Neural progenitor cell (in vitro differentiated cells): ENCODE data around the gene ZNF599. TPM values are rescaled to one million over a fixed set of nuclear protein-coding genes. Genes with fewer than 3 reads are reported as not detected.

Experiments
- DNase-seq: peaks from one replicate; pipeline ENCODE4 v3.0.0-alpha.2; 2016; ENCODE audit warnings: low spot score
- H2AFZ ChIP-seq: fragments of 200-600 bp; sonication (generic); replicated peaks from 2 replicates; pipeline ENCODE4 v1.6.1; 2016; ENCODE audit warnings: antibody characterized with exemption
- H3F3A ChIP-seq: fragments of 200-600 bp; sonication (generic); 2 replicates; pipeline ENCODE4 v1.6.1; 2016; ENCODE audit warnings: antibody characterized with exemption, low read depth
- H3K27ac ChIP-seq: fragments of 200-600 bp; sonication (generic); 2 replicates; pipeline ENCODE4 v1.5.1; 2016; ENCODE audit warnings: mild to moderate bottlenecking
- H3K27me3 ChIP-seq: fragments of 200-600 bp; sonication (generic); 2 replicates; pipeline ENCODE4 v1.6.1; 2016; ENCODE audit warnings: mild to moderate bottlenecking, moderate library complexity
- H3K36me3 ChIP-seq: fragments of 200-600 bp; sonication (generic); 2 replicates; pipeline ENCODE4 v1.5.1; 2016
- H3K4me1 ChIP-seq: fragments of 200-600 bp; sonication (generic); 2 replicates; pipeline ENCODE4 v1.6.1; 2016; ENCODE audit warnings: mixed run types
- H3K4me2 ChIP-seq: fragments of 200-600 bp; sonication (generic); 2 replicates; pipeline ENCODE4 v1.6.1; 2016
- H3K4me3 ChIP-seq: fragments of 200-600 bp; sonication (generic); 2 replicates; pipeline ENCODE4 v1.5.1; 2016
- H3K79me2 ChIP-seq: fragments of 200-600 bp; sonication (generic); 2 replicates; pipeline ENCODE4 v1.6.1; 2016; ENCODE audit warnings: low read depth
- H3K9ac ChIP-seq: fragments of 200-600 bp; sonication (generic); 2 replicates; pipeline ENCODE4 v1.6.1; 2016
- H3K9me3 ChIP-seq: fragments of 200-600 bp; sonication (generic); 2 replicates; pipeline ENCODE4 v1.5.1; 2016; ENCODE audit warnings: low read depth
- H4K20me1 ChIP-seq: fragments of 200-600 bp; sonication (generic); 2 replicates; pipeline ENCODE4 v1.6.1; 2016; ENCODE audit warnings: low read depth
- H3K27ac Mint-ChIP-seq: 3 replicates; pipeline ENCODE4 v1.8.0; 2021; ENCODE audit warnings: mixed read lengths
- H3K27me3 Mint-ChIP-seq: 2 replicates; pipeline ENCODE4 v1.8.0; 2022; ENCODE audit warnings: low read depth, mild to moderate bottlenecking, inconsistent platforms, moderate library complexity, mixed read lengths; ENCODE audit not compliant: insufficient read depth
- H3K36me3 Mint-ChIP-seq: 3 replicates; pipeline ENCODE4 v1.8.0; 2021; ENCODE audit warnings: mixed read lengths
- H3K4me1 Mint-ChIP-seq: 3 replicates; pipeline ENCODE4 v1.8.0; 2021; ENCODE audit warnings: mixed read lengths
- H3K4me3 Mint-ChIP-seq: 3 replicates; pipeline ENCODE4 v1.8.0; 2021; ENCODE audit warnings: mild to moderate bottlenecking, moderate library complexity, mixed read lengths
- H3K9me3 Mint-ChIP-seq: 3 replicates; pipeline ENCODE4 v1.8.0; 2020; ENCODE audit warnings: mixed read lengths
- EZH2 ChIP-seq: fragments of 200-600 bp; sonication (generic); IDR thresholded peaks from 2 replicates; pipeline ENCODE4 v1.6.1; 2017; ENCODE audit warnings: antibody characterized with exemption, mild to moderate bottlenecking, moderate library complexity
- EZH2phosphoT487 ChIP-seq: fragments of 200-600 bp; sonication (generic); IDR thresholded peaks from 2 replicates; pipeline ENCODE4 v1.6.1; 2017; ENCODE audit warnings: antibody characterized with exemption
- total RNA-seq: library from RNA; depleted of rRNA; stranded (reverse); fragments of >200 nt; gene quantifications from 2 replicates; pipeline ENCODE4 v1.2.3, GENCODE V29; 2015; ENCODE audit warnings: low replicate concordance
- TF ChIP-seq, protein P1 (sequence below): fragments of 200-600 bp; sonication (generic); IDR thresholded peaks from 2 replicates; pipeline ENCODE4 v1.5.1; 2017; ENCODE audit warnings: antibody characterized with exemption, mild to moderate bottlenecking

The ZNF599 gene
- total RNA-seq, 1 donor from 2014 or later = 12.7 TPM

DNA sequence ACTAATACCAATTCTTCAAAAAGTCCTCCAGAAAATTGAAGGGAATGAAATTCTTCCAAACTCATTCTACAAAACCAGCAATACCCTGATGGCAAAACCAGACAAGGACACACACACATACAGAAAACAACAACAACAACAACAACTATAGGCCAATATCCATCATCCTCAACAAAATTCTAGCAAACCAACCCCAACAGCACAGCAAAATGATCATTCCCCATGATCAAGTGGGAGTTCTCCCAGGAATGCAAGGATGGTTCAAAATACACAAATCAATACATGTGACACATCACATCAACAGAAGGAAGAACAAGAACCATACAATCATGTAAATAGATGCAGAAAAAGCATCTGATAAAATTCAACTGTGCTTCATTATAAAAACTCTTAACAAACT lies 57.7 kb downstream of the ZNF599 start:
- Mint-ChIP-seq H3K27me3 (peaks cover 2% of the 10 kb centered on the region), H3K4me3 (no peak overlapping the region), H3K9me3 (peaks cover 49% of the 10 kb centered on the region), H3K4me1 (no peaks in the 10 kb centered on the region), H3K27ac (no peak overlapping the region), H3K36me3 (peaks cover 6% of the 10 kb centered on the region)
- Histone ChIP-seq H3K9ac (no peak overlapping the region), H3K27me3 (peaks cover 3% of the 10 kb centered on the region), H3F3A (no peaks in the 10 kb centered on the region), H3K36me3 (peaks cover 6% of the 10 kb centered on the region), H3K27ac (no peak overlapping the region), H3K4me1 (no peaks in the 10 kb centered on the region), H3K4me2 (no peak overlapping the region), H2AFZ (no peak overlapping the region), H3K9me3 (peaks cover 23% of the 10 kb centered on the region), H3K79me2 (no peaks in the 10 kb centered on the region), H4K20me1 (no peaks in the 10 kb centered on the region), H3K4me3 (no peak overlapping the region)
- DNase-seq = no peak
- TF ChIP-seq, protein P1, sequence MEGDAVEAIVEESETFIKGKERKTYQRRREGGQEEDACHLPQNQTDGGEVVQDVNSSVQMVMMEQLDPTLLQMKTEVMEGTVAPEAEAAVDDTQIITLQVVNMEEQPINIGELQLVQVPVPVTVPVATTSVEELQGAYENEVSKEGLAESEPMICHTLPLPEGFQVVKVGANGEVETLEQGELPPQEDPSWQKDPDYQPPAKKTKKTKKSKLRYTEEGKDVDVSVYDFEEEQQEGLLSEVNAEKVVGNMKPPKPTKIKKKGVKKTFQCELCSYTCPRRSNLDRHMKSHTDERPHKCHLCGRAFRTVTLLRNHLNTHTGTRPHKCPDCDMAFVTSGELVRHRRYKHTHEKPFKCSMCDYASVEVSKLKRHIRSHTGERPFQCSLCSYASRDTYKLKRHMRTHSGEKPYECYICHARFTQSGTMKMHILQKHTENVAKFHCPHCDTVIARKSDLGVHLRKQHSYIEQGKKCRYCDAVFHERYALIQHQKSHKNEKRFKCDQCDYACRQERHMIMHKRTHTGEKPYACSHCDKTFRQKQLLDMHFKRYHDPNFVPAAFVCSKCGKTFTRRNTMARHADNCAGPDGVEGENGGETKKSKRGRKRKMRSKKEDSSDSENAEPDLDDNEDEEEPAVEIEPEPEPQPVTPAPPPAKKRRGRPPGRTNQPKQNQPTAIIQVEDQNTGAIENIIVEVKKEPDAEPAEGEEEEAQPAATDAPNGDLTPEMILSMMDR = no peak
- TF ChIP-seq EZH2 (no peak), EZH2phosphoT487 (no peak)

DNA sequence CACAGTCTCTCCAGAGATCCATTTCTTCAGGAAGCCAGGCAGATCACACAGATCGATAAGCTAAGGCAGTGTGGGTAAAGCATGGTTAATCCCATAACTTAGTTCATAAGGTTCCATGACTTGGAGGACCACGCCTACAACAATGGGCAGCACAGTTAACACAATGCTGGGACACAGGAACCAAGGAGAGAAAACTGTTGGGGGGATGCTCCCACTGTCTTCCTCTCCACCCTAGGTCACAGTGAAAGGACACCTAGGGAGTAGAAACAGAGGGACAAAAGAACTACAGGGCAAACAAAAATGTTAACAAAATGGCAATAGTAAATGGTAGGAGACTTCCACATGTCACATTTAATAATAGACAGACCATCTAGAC lies 59.8 kb downstream of the ZNF599 start:
- H3K4me2 ChIP-seq = no peak overlapping the region
- no peak overlapping the region for H2AFZ ChIP-seq
- H3K9me3 Mint-ChIP-seq = peaks cover 52% of the 10 kb centered on the region
- H3K27me3 ChIP-seq = peaks cover 3% of the 10 kb centered on the region
- no peaks in the 10 kb centered on the region for H3K4me1 ChIP-seq
- H3K4me1 Mint-ChIP-seq = no peaks in the 10 kb centered on the region
- TF ChIP-seq EZH2phosphoT487 (no peak), EZH2 (no peak)
- TF ChIP-seq, protein P1 = no peak
- no peaks in the 10 kb centered on the region for H3K79me2 ChIP-seq
- no peaks in the 10 kb centered on the region for H4K20me1 ChIP-seq
- no peak overlapping the region for H3K27ac ChIP-seq
- H3K9ac ChIP-seq = no peak overlapping the region
- H3K9me3 ChIP-seq = peaks cover 23% of the 10 kb centered on the region
- H3K27me3 Mint-ChIP-seq = peaks cover 2% of the 10 kb centered on the region
- H3K4me3 Mint-ChIP-seq = no peak overlapping the region
- peaks cover 6% of the 10 kb centered on the region for H3K36me3 Mint-ChIP-seq
- no peak overlapping the region for H3K4me3 ChIP-seq
- H3K36me3 ChIP-seq = peaks cover 6% of the 10 kb centered on the region
- H3F3A ChIP-seq = no peaks in the 10 kb centered on the region
- H3K27ac Mint-ChIP-seq = no peak overlapping the region
- DNase-seq = no peak

DNA sequence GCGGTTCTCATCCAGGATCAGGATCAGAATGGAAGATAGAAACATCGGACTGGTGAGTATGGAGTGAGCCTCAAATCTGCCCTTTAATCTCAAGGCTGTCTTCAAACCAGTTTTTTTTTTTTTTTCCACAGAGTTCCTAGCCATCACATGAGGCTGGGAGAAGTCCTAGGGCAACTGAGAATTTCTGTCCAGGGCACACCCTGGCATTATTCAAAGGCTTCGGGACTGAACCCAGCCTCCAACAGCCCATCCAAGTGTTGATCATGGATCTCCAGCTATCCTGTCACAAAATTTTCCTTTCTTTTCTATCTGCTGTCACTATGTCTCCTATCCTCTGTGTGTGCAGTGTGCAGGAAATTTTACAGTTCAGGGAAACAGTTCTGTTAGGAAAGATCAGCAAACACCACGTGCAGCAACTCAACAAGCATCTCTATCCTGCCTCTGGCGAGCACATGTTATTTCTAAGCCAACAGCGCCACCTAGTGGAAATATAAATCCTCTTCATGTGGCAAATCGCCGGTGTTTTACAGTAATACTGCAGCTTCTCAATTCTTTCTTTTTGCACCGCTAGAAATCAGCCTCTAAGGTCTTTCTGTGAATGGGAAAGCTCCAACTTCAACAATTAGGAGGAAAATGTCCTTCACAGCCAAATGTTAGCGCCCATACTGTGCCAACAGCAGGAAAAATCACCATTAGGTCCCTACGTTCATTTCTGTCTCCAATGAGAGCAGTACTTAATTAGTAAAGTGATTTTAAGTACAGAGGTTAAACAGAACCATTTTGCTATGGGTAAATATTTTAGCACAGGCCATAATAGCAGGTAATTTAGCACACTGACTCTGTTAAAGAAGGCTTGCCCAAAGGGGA lies 60.4 kb downstream of the ZNF599 start:
- DNase-seq = peak; percentile 86
- Histone ChIP-seq H4K20me1 (no peaks in the 10 kb centered on the region), H3K9me3 (peaks cover 23% of the 10 kb centered on the region), H3K27me3 (peaks cover 3% of the 10 kb centered on the region), H3K4me3 (no peak overlapping the region), H3K4me1 (no peaks in the 10 kb centered on the region), H3F3A (no peaks in the 10 kb centered on the region), H3K4me2 (no peak overlapping the region), H2AFZ (no peak overlapping the region), H3K79me2 (no peaks in the 10 kb centered on the region), H3K9ac (no peak overlapping the region), H3K27ac (no peak overlapping the region), H3K36me3 (peaks cover 6% of the 10 kb centered on the region)
- Mint-ChIP-seq H3K4me3 (no peak overlapping the region), H3K27ac (no peak overlapping the region), H3K4me1 (no peaks in the 10 kb centered on the region), H3K9me3 (peaks cover 51% of the 10 kb centered on the region), H3K27me3 (peaks cover 2% of the 10 kb centered on the region), H3K36me3 (peaks cover 6% of the 10 kb centered on the region)
- no peak for TF ChIP-seq EZH2
- TF ChIP-seq, protein P1 = peak; percentile 73
